ENCODE data around the gene TMEM39B.
A peak's percentile ranks its signal among the peaks of the same experiment; 100 is the strongest.
"Not testable (repeated sequence)": the region's sequence is repeated elsewhere in the genome, so short reads cannot be mapped to it uniquely, and the experiment has no call there.

Gene TMEM39B

DNA sequence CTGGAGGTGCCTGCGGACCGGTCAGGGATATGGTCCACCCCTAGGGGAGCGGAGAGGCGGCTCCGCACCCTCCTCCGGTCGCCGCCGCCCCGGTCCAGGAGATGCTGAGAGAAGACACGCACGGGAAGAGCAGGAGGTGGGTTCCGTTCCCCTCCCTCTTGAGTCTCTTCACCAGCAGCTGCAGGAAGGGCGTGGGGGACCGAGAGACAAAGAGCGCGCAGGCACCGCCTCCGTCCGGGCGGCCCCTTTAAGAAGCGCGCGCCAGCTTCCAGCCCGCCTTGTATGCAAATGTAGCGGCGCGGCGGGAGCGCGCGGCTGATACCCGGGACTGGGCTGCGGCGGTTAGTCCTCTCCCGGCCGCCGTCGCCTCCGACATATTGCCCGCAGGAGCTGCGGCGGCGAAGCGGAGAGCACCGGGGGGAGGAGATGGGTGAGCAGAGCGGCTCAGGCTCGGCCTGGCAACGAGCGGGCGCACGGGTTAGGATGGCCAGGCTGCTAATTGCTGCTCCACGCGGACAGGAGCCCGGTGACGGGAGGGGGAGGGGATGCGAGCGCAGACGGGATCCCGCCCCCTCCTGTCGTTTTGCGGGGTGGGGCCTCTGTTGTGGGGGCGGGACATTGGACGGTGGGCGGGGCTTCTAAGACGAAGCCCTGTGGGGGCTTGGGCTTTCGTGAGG is at the start of gene TMEM39B:
Gene TMEM39B (plus strand): TSS at position 318 of the 677 bp plus-strand sequence. CDS start 109 bp downstream, at position 427.
- peak; percentile 97 for DNase-seq

DNA sequence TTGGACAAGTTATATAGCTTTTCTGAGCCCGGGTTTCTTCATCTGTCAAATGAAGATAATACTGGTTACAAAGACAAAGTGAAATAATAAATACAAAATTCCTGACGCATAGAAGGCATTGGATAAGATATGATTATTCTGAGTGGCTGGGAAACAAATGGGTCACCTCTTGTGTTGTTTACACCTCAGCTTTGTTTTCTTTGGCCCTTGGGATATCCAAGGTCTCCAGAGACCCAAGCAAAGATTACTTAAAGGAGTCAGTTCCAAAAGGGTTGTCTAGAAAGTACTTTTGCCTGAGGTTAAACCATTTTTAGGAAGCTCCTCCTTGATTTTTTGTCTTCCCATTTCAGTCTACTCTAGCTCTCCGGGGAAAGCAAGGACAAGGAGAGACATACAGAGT is 49.4 kb upstream of the TMEM39B start:
- no peak for DNase-seq

DNA sequence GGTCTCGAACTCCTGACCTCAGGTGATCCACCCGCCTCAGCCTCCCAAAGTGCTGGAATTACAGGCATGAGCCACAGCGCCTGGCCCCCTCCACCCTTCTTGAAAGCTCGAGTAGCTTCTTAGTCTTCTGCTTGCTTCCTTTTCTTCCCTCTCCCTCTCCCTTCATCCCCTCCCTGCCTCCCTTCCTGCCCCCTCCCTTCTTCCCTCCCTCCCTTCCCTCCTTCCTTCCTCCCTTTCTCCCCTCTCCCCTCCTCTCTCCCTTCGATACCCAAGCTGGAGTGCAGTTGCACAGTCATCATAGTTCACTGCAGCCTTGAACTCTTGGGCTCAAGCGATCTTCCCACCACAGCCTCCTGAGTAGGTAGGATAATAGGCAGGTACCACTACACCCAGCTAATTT is 47.2 kb upstream of the TMEM39B start:
- no peak for DNase-seq

DNA sequence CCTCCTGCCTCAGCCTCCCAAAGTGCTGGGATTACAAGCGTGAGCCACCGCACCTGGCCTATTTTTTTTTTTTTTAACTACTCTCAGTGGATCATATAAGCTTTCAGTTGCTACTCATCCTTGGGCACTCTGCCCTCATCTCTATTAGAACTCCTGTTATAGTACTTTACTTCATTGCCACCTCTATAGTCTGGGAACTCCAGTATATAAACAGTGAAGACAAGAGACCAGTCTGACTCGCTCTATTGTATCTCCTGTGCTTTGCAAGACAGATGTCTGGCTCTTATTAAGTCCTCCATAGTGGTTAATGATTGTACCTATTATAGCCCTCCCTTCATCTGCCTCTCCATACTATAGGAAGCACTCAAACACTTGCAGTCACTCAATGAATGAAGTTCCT is 44.0 kb upstream of the TMEM39B start:
- peak; percentile 36 for DNase-seq

DNA sequence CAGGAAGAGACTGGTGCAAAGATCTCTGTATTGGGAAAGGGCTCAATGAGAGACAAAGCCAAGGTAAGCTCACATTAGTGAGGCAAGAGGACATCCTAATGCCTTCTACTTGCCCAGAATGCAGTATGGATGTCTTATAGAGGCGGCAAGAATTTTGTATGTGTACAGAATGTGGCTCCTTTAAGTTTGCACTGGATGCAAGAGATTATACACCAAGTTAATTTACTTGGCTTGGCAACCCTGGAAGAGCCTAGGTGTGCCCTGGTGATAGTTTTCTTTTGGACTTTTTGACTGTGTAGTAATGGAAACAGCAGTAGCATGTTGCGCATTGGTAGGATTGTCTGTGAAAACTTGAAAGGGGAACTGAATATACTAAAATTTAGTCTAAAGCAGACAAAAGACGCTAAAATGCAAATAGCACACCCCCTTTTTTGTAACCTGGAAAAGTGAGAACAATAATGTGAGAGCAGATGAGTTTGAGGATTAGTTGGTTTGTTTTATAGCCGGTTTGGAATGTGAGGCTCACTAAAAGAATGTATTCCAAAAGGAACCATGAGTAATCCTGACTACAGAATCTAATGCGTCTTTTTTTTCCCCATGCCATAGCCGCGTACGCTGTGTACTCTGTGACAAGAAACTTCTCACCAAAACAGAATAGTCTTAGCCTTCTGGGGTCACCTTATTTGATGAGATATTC is 41.0 kb upstream of the TMEM39B start:
- DNase-seq = peak; percentile 84

DNA sequence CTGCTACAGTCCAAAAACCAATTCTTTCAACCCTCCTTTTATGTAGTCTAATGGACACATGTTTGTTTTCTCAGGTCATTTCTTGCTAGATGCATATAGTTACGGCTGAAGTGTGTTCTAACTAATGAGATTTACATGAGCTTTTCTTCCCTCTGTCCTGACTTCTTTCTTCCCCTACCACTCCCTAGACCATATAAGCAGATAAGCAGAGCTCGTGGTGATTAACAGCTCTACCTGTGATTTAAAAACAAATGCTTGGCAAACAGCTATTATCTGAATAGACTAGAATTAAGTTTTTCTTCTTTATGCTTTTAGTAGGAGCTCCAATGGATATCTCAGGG is 40.5 kb upstream of the TMEM39B start:
- no peak for DNase-seq

DNA sequence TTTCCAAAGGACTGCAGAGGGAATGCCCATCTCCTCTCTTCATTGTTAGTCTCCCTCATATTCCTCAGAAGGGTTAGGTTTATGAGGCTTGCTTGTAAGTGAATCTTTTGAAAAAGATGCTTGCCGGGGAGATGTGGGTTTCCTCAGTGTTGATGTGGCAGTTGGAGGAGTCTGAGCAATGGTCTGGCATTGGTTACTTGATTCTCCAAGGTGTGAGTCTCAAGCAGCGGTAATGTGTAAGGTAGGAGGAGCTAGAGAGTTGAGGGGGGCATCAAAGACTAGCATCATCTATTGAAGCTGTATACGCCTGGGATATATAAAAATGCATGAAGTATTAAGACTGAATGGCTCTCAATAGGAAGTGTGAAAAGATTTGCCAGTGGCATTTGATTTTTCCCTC is 37.6 kb upstream of the TMEM39B start:
- DNase-seq = no peak

DNA sequence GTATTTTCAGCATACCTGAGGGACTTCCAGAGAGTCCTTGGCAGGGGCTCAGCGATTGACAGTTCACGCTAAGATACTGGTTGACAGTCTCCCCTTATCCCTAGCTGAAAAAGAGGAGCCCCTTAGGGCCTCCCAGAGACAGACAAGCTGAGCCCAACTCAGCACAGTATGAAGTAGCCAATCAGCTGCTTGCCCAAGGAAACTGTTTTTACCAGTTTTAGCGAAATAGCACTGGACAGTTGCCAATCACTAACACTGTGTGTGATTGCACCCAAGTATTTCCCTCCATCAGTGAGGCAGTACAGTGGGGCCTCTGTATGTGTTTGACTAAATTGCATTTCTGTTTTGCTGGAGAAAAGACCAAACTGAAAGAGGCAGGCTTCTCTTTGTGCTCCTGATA is 32.0 kb upstream of the TMEM39B start:
- DNase-seq = no peak

DNA sequence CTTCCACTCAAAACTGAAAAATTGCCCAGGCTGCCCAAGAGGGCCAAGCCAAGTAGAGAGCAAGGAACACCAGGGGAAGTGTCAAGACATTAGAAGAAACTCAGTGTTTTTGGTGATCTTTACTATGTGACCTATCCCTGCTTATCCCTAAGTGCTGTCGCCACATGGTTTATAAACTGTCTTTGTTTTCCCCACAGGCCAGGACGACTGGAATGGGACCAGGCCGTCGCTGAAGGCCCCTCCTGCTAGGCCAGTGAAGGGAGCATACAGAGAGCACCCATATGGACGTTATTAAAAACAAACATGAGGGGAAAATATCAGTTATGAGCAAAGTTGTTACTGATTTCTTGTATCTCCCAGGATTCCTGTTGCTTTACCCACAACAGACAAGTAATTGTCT is 30.4 kb upstream of the TMEM39B start:
- DNase-seq = no peak

DNA sequence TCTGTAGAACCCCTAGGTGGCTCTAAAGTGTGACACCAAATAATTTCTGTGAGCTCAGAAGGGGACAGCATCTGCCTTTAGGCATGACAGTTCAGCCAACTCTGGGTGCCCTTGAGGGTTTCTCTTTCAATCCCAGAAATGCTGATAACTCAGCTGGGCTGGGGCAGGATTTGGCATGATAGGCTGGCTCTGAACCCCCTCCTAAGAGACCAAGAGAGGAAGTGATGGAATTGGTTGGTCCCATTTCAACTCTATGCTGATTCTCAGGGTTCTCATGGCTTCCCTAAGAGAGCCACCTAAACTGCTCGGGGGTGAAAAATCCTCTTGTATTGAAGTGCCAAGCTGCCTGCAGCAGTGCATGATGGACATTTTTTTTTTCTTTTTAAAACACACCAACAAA is 28.5 kb upstream of the TMEM39B start:
- no peak for DNase-seq

DNA sequence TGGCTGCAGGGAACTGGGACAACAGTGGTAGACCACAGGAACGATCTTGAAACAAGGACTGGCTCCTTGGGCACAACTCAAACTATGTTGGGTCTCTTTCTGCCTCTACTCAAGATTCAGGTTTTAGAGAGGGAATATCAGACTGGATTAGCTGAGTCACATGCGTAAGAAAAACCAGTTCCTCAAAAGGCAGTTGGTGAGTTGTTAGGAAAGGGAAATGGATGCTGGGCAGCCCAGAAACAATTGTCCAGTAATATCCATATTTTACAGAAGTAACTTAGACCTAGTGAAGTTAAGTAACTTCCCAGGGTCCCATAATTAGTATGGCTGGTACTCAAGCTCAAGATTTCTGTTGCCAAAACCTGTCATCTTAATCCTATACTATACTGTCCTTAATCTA is 27.0 kb upstream of the TMEM39B start:
- DNase-seq = no peak

DNA sequence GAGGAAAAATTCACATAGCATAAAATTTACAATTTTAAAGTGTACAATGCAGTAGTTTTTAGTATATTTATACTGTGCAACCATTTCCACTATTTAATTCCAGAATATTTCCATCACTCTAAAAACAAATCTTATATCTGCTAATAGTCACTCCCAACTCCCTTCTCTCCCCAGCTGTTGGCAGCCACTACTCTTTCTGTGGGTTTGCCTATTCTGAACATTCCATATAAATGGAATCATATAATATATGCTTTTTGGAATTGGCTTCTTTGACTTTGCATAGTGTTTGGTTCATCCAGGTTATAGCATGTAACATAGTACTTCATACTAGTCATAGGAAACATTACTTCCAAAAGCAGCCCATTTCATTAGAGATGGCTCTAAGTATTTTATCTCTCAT is 25.0 kb upstream of the TMEM39B start:
- DNase-seq = peak; percentile 40

DNA sequence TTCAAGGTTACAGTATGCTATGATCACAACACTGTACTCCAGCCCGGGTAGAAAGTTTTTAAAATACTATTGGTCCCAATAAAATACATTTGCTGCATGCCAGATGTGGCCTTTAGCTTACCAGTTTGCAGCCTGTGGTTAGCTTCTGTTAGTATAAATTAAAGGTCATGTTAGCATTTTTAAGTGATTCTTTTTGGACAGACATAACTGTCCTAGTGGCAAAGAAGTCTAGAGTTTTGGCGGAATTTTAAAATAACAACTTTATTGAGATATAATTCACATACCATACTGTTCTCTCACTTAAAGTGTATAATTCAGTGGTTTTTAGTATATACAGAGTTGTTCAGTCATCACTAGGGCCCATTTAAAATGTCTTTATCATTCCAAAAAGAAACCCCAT is 24.3 kb upstream of the TMEM39B start:
- DNase-seq = no peak

DNA sequence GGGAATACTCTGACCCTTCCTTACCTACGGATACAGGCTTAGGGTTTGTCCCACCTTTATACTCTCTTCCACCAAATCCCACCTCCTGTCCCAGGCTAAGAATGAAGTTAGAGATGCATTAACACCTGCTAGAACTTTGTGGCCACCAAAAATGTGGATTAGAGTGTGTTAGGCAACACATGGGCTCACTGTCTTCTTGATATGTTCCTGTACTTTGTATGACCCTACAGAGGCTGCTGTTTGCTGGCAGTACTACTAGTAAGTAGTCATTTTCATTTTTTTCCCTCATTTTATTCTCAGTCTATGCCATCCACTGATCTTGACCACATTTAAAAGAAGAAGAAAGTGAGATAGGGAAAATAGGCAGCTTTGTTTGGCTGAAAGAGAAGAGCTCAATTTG is 21.0 kb upstream of the TMEM39B start:
- no peak for DNase-seq

DNA sequence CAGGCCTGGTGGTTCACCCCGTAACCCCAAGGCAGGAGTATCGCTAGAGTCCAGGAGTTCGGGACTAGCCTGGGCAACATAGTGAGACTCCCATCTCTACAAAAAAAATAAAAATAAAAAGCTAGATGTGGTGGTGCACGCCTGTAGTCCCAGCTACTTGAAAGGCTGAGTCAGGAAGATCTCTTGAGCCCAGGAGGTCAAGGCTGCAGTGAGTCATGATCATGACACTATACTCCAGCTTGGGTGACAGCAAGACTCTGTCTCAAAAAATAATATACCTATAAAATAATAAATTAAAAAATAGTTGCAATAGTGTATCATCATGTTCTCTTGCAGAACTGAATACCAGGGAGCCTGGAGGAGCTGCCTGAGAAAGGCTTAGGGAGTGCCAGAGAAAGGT is 19.9 kb upstream of the TMEM39B start:
- DNase-seq = peak; percentile 33

DNA sequence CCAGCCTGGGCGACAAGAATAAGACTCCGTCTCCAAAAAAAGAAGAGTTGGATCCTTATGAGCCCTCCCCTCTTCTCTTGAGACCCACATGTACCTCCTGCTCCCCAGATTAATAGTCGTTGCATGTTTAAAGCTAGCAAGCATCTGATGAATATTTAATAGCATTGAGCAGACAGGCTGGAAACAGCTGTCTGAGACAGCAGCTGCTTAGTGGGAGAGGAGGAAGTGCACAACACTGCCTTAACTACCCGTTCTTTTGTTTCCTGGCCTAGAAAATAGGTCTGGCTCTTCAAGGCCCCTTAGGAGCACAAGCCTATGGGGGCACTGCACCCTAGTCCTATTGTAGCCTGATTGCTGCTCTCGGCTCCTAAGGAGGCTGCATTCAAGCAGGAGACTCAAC is 17.3 kb upstream of the TMEM39B start:
- DNase-seq = no peak

DNA sequence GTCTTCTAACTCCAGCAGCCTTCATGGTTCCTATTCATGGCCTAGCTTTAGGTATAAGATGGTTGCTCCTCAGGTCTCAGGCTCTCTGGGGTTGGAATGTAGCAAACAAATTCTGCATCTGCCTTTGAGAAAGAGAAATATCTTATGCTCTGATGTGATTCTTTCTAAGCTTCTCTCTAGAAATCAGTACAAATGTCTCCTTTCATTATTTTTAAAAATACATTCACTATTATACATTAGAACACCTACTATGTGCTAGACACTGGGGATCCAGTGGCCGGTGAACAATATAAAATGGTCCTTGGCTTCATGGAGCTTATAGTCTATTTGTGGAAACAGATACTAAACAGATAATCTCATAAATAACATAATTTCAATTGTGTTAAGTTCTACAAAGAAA is 16.1 kb upstream of the TMEM39B start:
- DNase-seq = no peak

DNA sequence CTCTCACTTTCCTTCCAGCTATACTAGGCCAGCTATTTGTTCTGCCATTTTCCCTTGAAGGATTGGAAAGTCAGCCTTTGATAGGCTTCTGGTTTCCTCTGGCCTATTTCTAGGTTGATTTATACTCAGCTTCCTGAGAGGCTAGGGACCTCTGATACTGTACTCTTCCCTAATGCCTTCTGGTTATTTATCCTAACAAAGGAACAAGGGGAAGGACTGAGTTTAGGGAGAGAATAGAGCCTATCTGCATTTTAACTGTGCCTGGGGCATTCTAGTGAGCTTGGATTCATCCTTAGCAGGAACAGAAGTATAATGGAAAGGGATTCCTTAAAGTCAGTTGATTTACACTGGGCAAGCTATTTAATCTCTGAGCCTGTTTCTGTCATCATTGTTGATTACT is 11.8 kb upstream of the TMEM39B start:
- DNase-seq = no peak

DNA sequence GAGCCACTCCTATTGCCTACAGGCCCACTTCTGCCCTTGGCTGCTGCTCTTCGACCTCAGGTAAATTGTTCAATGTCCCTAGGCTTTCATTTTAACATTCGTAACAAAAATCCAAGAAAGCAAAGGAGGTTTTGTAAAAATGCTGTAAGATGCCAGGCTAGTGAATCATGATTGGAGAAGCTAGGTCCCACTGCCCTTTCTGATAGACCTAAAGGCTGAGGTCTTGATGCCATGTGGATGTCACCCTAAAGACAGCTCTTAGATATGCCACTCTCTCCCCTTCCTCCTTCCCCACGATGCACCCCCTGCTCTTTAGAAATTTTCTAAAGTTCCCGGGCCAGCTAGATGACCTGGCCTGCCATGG is 9.9 kb upstream of the TMEM39B start:
- peak; percentile 29 for DNase-seq

DNA sequence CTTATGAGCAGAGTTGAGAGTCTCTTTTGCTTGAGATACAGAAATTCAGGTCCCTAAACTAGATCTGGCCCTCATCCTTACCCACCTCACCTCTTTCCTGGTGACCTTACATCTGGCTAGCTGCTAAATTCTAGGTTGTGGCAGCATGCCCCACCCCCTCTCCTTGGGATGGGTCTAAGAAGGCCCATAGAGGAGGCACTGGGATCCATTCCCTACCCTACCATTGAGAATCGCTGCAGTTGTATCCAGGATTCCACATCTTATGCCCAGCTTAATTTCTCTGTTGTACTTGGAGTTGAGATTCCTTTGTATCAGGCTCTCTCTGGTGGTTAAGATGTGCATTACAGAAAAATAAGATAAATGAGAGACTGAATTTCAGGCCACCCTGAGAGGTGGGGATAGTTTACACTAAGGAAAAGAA is 9.5 kb upstream of the TMEM39B start:
- DNase-seq = peak; percentile 77

DNA sequence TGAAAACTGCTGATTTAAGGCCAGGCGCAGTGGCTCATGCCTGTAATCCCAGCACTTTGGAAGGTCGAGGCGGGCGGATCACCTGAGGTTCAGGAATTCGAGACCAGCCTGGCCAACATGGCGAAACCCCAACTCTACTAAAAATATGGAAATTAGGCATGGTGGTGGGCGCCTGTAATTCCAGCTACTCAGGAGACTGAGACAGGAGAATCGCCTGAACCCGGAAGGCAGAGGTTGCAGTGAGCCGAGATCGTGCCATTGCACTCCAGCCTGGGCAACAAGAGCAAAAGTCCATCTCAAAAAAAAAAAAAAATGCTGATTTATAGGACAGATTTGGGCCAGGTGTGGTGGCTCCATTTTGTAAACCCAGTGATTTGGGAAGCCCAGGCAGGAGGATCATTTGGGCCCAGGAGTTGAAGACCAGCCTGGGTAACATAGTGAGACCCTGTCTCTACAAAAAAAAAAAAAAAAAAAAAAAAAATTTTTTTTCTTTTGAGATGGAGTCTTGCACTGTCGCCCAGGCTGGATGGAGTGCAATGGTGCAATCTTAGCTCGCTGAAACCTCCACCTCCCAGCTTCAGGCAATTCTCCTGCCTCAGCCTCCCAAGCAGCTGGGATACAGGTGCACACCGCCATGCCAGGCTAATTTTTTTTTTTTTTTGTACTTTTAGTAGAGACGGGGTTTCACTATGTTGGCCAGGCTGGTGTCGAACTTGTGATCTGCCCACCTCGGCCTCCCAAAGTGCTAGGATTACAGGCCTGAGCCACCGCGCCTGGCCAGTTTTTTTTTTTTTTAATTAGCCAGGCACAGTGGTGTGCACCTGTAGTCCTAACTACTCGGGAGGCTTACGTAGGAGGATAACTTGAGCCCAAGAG is 6.9 kb upstream of the TMEM39B start:
- DNase-seq = not testable (repeated sequence)

DNA sequence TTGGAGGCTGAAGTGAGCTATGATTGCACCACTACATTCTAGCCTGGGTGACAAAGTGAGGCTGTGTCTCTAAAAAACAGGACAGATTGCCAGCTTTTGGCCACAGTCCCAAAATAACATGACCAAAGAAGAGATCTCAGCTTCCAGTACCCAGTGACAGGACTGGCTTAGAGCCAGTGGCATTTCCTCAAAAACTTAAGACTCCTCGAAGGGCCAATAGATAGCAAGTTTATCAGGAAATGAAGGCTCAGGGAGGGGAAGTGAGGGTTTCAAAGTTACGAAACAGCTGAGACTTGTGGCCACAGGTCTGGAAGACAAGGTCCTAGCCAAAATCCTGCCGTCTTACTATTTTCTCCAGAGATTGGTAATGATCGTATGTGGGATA is 6.3 kb upstream of the TMEM39B start:
- DNase-seq = peak; percentile 84

DNA sequence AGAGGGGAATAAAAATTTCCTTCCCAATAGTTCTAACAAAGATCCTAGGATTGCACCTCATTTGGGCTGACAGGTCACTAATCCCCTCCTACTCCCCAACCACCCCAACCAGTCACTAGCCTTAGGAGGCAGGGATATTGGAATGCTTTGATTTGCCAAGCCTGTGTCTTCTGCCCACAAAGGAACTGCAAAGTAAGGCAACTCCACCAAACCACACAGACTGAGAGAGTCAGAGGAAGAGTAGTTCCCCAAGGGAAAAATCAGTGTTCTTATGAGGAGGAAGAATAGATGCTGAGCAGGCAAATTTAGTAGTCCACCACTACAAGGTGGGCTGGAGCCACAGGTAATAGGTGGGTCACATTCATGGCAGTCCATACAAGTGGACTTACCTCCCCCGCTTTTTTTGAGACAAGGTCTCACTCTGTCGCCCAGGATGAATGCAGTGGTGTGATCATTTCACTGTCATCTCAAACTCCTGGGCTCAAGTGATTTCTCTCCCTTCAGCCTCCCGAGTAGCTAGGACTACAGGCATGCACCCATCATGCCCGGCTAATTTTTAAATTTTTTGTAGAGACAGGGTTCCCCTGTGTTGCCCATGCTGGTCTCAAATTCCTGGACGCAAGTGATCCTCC is 3.7 kb upstream of the TMEM39B start:
- peak; percentile 70 for DNase-seq

All from fibroblast of skin of right quadriceps (primary cell).